Liver (tissue), 3 donors: ENCODE data around the gene INPP5F.

Experiments used
- ATF3 ChIP-seq: IDR thresholded peaks from 2 replicates; pipeline ENCODE4 v1.6.1; 2016; ENCODE audit warnings: antibody characterized with exemption
- CTCF ChIP-seq: fragments of 150-350 bp; IDR thresholded peaks from 2 replicates; pipeline ENCODE4 v1.5.1; 2017; ENCODE audit warnings: improper control_type of control experiment, low read depth, low read length; ENCODE audit not compliant: missing input control
- GABPA ChIP-seq, 2 donors: IDR thresholded peaks in 1 of 2; conservative IDR thresholded peaks in 1 of 2; 2 replicates each; pipeline ENCODE4 v1.6.1; 2016; ENCODE audit warnings: antibody characterized with exemption in 2 of 2, mild to moderate bottlenecking in 1 of 2, moderate library complexity in 1 of 2
- HNF4A ChIP-seq, 2 donors: conservative IDR thresholded peaks; 2 replicates each; pipeline ENCODE4 v1.6.1; 2016; ENCODE audit warnings: antibody characterized with exemption in 2 of 2, mild to moderate bottlenecking in 2 of 2
- JUND ChIP-seq, 2 donors: IDR thresholded peaks; 2 replicates each; pipeline ENCODE4 v1.6.1; 2016; ENCODE audit warnings: antibody characterized with exemption in 2 of 2
- MAX ChIP-seq: IDR thresholded peaks from 2 replicates; pipeline ENCODE4 v1.6.1; 2016; ENCODE audit warnings: antibody characterized with exemption
- RAD21 ChIP-seq, 2 donors: IDR thresholded peaks; 2 replicates each; pipeline ENCODE4 v1.6.1; 2016; ENCODE audit warnings: antibody characterized with exemption in 2 of 2, mild to moderate bottlenecking in 2 of 2
- REST ChIP-seq: IDR thresholded peaks from 2 replicates; pipeline ENCODE4 v1.6.1; 2016; ENCODE audit warnings: antibody characterized with exemption, mild to moderate bottlenecking
- RXRA ChIP-seq, 2 donors: IDR thresholded peaks; 2 replicates each; pipeline ENCODE4 v1.6.1; 2017 to 2018; ENCODE audit warnings: antibody characterized with exemption in 2 of 2, mild to moderate bottlenecking in 1 of 2
- ZBTB33 ChIP-seq: IDR thresholded peaks from 2 replicates; pipeline ENCODE4 v1.6.1; 2016; ENCODE audit warnings: antibody characterized with exemption
- donor health status: healthy.
- donor health status: healthy.

- TF ChIP-seq ZBTB33 (no peak), GABPA (IDR thresholded peaks at IDR 0.05 in 1 of 2, conservative IDR thresholded peaks at IDR 0.05 in 1 of 2) (no peak), CTCF (no peak), ATF3 (no peak), JUND (IDR thresholded peaks at IDR 0.05) (no peak), MAX (no peak), REST (no peak), HNF4A (conservative IDR thresholded peaks at IDR 0.05) (no peak), RAD21 (IDR thresholded peaks at IDR 0.05) (no peak), RXRA (IDR thresholded peaks at IDR 0.05) (no peak)
These were observed 57.8 kb downstream of the INPP5F start for GRCh38 chr10:119783665-119784027.
